Caco-2 (cell line): ENCODE data around the gene PTMS. TPM values are rescaled to one million over a fixed set of nuclear protein-coding genes. Genes with fewer than 3 reads are reported as not detected.

Source experiments
- BruUV-seq: library from RNA; stranded (reverse); fragments of 400-500 nt; replicated peaks from 2 replicates; lab custom pipeline; 2021; lab: Mats Ljungman, UMichigan
- CTCF ChIA-PET: fragments of 300-600 bp; sonication (Branson Sonifier 250); formaldehyde crosslinking; loops from one replicate; lab custom pipeline; 2022; ENCODE audit warnings: antibody characterized with exemption; lab: Charles Lee
- POLR2A ChIA-PET: fragments of 300-600 bp; sonication (Branson Sonifier 250); formaldehyde crosslinking; loops from one replicate; lab custom pipeline; 2022; ENCODE audit warnings: antibody characterized with exemption; lab: Charles Lee
- DNase-seq, 2 experiments: peaks; one replicate each; pipeline versions ENCODE4 v3.0.0 to v3.0.0-alpha.2; 2020 to 2022
- H3K27me3 ChIP-seq: replicated peaks from 2 replicates; pipeline ENCODE4 v1.6.0; 2011; ENCODE audit warnings: low read length; ENCODE audit not compliant: control insufficient read depth, insufficient read depth
- H3K36me3 ChIP-seq: 2 replicates; pipeline ENCODE4 v1.5.1; 2011; ENCODE audit warnings: low read length; ENCODE audit not compliant: control insufficient read depth, insufficient read depth
- H3K4me1 ChIP-seq: fragments of 250-450 bp; sonication (Bioruptor Pico); 2 replicates; pipeline ENCODE4 v1.5.1; 2020; ENCODE audit warnings: mild to moderate bottlenecking
- H3K4me3 ChIP-seq: 2 replicates; pipeline ENCODE4 v1.5.1; 2011; ENCODE audit warnings: low read depth, mild to moderate bottlenecking, control low read depth, low read length
- H3K9me3 ChIP-seq: fragments of 250-450 bp; sonication (Bioruptor Pico); 2 replicates; pipeline ENCODE4 v1.5.1; 2020; ENCODE audit warnings: mild to moderate bottlenecking, moderate library complexity
- H3K27ac Mint-ChIP-seq: one replicate; pipeline ENCODE4 v1.8.0; 2022; ENCODE audit warnings: mixed read lengths; ENCODE audit not compliant: unreplicated experiment
- H3K27me3 Mint-ChIP-seq: one replicate; pipeline ENCODE4 v1.8.0; 2022; ENCODE audit warnings: mixed read lengths; ENCODE audit not compliant: insufficient read depth, unreplicated experiment
- H3K36me3 Mint-ChIP-seq: one replicate; pipeline ENCODE4 v1.8.0; 2022; ENCODE audit warnings: mild to moderate bottlenecking, mixed read lengths; ENCODE audit not compliant: insufficient read depth, unreplicated experiment
- H3K4me1 Mint-ChIP-seq: one replicate; pipeline ENCODE4 v1.8.0; 2022; ENCODE audit warnings: low read depth, mixed read lengths; ENCODE audit not compliant: unreplicated experiment
- H3K4me3 Mint-ChIP-seq: one replicate; pipeline ENCODE4 v1.8.0; 2022; ENCODE audit warnings: mild to moderate bottlenecking, moderate library complexity, mixed read lengths; ENCODE audit not compliant: unreplicated experiment
- H3K9me3 Mint-ChIP-seq: one replicate; pipeline ENCODE4 v1.8.0; 2022; ENCODE audit warnings: mixed read lengths; ENCODE audit not compliant: unreplicated experiment
- CTCF ChIP-seq, 2 experiments: fragments of 200-600 bp in 1 of 2; IDR thresholded peaks; 1 replicate in 1 of 2; 2 replicates in 1 of 2; pipeline versions ENCODE4 v1.5.1 to v1.8.0; 2011 to 2022; ENCODE audit warnings: antibody characterized with exemption in 1 of 2, control low read depth in 1 of 2, inconsistent platforms in 1 of 2, low read depth in 1 of 2, low read length in 1 of 2, mild to moderate bottlenecking in 1 of 2, moderate library complexity in 1 of 2; ENCODE audit not compliant: insufficient read depth in 1 of 2, severe bottlenecking in 1 of 2, unreplicated experiment in 1 of 2
- intact Hi-C: fragments of 100-400 bp; cut with micrococcal nuclease; formaldehyde crosslinking; loops from one replicate; pipeline ENCODE4 v1.10.0; 2022; ENCODE audit not compliant: unreplicated experiment
- total RNA-seq: library from RNA; stranded (reverse); gene quantifications from 2 replicates; pipeline ENCODE4 v1.2.3, GENCODE V29; 2022

PTMS gene
- total RNA-seq, 1 experiment from 2014 or later: 285 TPM

GRCh38 chr12:6784761-6785160, 18.6 kb downstream of the PTMS start:
- Mint-ChIP-seq H3K36me3 (no peaks in the 10 kb centered on the region), H3K27ac (no peak overlapping the region), H3K9me3 (no peaks in the 10 kb centered on the region), H3K4me3 (no peak overlapping the region), H3K27me3 (no peaks in the 10 kb centered on the region), H3K4me1 (peaks cover under 1% of the 10 kb centered on the region)
- no peak for DNase-seq
- no TSS peak for BruUV-seq
- TF ChIP-seq CTCF (IDR thresholded peaks at IDR 0.05; ENCODE audit: insufficient read depth in 1 of 2, low read depth in 1 of 2, low read length in 1 of 2, severe bottlenecking in 1 of 2, unreplicated experiment in 1 of 2): no peak
- no peaks in the 10 kb centered on the region for H3K9me3 ChIP-seq
- no peak overlapping the region for H3K4me3 ChIP-seq
- intact Hi-C loops: no loop called here
- H3K4me1 ChIP-seq: peaks cover 3% of the 10 kb centered on the region; the same call in 1 of the 2 replicates
- POLR2A ChIA-PET: no interaction called here
- no peaks in the 10 kb centered on the region for H3K36me3 ChIP-seq
- H3K27me3 ChIP-seq: no peaks in the 10 kb centered on the region
- CTCF ChIA-PET: interaction anchor here (1.0 kb wide), 1 partner anchor 324 kb away, joined by 3 read pairs; the partner anchor contains the start of gene C1RL

GRCh38 chr12:6786416-6787094, 20.4 kb downstream of the PTMS start:
- H3K36me3 Mint-ChIP-seq: no peaks in the 10 kb centered on the region
- H3K27ac Mint-ChIP-seq: no peak overlapping the region
- intact Hi-C loops: no loop called here
- no peak overlapping the region for H3K4me3 Mint-ChIP-seq
- no peak for TF ChIP-seq CTCF (IDR thresholded peaks at IDR 0.05; ENCODE audit: insufficient read depth in 1 of 2, low read depth in 1 of 2, low read length in 1 of 2, severe bottlenecking in 1 of 2, unreplicated experiment in 1 of 2)
- ChIA-PET POLR2A (no interaction called here), CTCF (no interaction called here)
- no TSS peak for BruUV-seq
- H3K36me3 ChIP-seq: no peaks in the 10 kb centered on the region
- H3K27me3 Mint-ChIP-seq: no peaks in the 10 kb centered on the region
- no peak for DNase-seq
- H3K9me3 ChIP-seq: no peaks in the 10 kb centered on the region
- H3K4me1 Mint-ChIP-seq: no peaks in the 10 kb centered on the region
- no peak overlapping the region for H3K4me3 ChIP-seq
- no peaks in the 10 kb centered on the region for H3K9me3 Mint-ChIP-seq
- no peaks in the 10 kb centered on the region for H3K4me1 ChIP-seq
- H3K27me3 ChIP-seq: no peaks in the 10 kb centered on the region

GRCh38 chr12:6787309-6787708, 21.1 kb downstream of the PTMS start:
- no peak overlapping the region for H3K4me3 Mint-ChIP-seq
- TF ChIP-seq CTCF (IDR thresholded peaks at IDR 0.05; ENCODE audit: insufficient read depth in 1 of 2, low read depth in 1 of 2, low read length in 1 of 2, severe bottlenecking in 1 of 2, unreplicated experiment in 1 of 2): no peak
- CTCF ChIA-PET: no interaction called here
- POLR2A ChIA-PET: no interaction called here
- no peaks in the 10 kb centered on the region for H3K4me1 ChIP-seq
- H3K9me3 Mint-ChIP-seq: no peaks in the 10 kb centered on the region
- DNase-seq: no peak
- H3K36me3 Mint-ChIP-seq: no peaks in the 10 kb centered on the region
- H3K36me3 ChIP-seq: no peaks in the 10 kb centered on the region
- H3K4me1 Mint-ChIP-seq: no peaks in the 10 kb centered on the region
- H3K9me3 ChIP-seq: no peaks in the 10 kb centered on the region
- H3K4me3 ChIP-seq: no peak overlapping the region
- no peak overlapping the region for H3K27ac Mint-ChIP-seq
- H3K27me3 ChIP-seq: no peaks in the 10 kb centered on the region
- no peaks in the 10 kb centered on the region for H3K27me3 Mint-ChIP-seq
- intact Hi-C loops: no loop called here
- no TSS peak for BruUV-seq
